ENCODE data around the gene ABCA3.

Gene ABCA3

GRCh38 chr16:2231016-2231931 is 109.3 kb downstream of the ABCA3 start:
- no peak overlapping the region for H3K4me3 ChIP-seq
- DNase-seq, result no peak
- intact Hi-C loops (cut with DNase I; ENCODE audit: low total_unique reads), result no loop called here
- peaks cover 0 to under 1% of the 10 kb centered on the region in 2 donors for H3K27me3 ChIP-seq
- H3K4me1 ChIP-seq, result peaks cover under 1 to 10% (median 6%) of the 10 kb centered on the region in 4 donors
- H3K9me3 ChIP-seq, result no peaks in the 10 kb centered on the region
- no peak for TF ChIP-seq CTCF (IDR thresholded peaks at IDR 0.05)
- no peak overlapping the region for H3K27ac ChIP-seq
- H3K36me3 ChIP-seq, result peaks cover 69 to 82% (median 81%) of the 10 kb centered on the region in 3 donors

GRCh38 chr16:2230376-2230775 is 110.2 kb downstream of the ABCA3 start:
- no peak for DNase-seq
- H3K27ac ChIP-seq, result no peak overlapping the region
- TF ChIP-seq CTCF (IDR thresholded peaks at IDR 0.05), result no peak
- H3K36me3 ChIP-seq, result peaks cover 68 to 77% (median 76%) of the 10 kb centered on the region in 3 donors
- H3K4me3 ChIP-seq, result no peak overlapping the region
- H3K9me3 ChIP-seq, result no peaks in the 10 kb centered on the region
- intact Hi-C loops (cut with DNase I; ENCODE audit: low total_unique reads), result no loop called here
- H3K4me1 ChIP-seq, result peaks cover 0 to 14% (median 6%) of the 10 kb centered on the region in 4 donors
- no peaks in the 10 kb centered on the region for H3K27me3 ChIP-seq

GRCh38 chr16:2229632-2230250 is 110.8 kb downstream of the ABCA3 start:
- Histone ChIP-seq H3K4me1 (peaks cover 0 to 20% (median 12%) of the 10 kb centered on the region in 4 donors), H3K27me3 (no peaks in the 10 kb centered on the region), H3K9me3 (no peaks in the 10 kb centered on the region), H3K4me3 (no peak overlapping the region), H3K36me3 (peaks cover 61 to 70% (median 70%) of the 10 kb centered on the region in 3 donors), H3K27ac (no peak overlapping the region)
- intact Hi-C loops (cut with DNase I; ENCODE audit: low total_unique reads), result loop anchor here (10.0 kb wide), 1 partner anchor 1495 kb away; no protein-coding TSS in a partner anchor
- no peak for TF ChIP-seq CTCF (IDR thresholded peaks at IDR 0.05)
- no peak for DNase-seq

- H3K4me3 ChIP-seq, result no peak overlapping the region
These were observed 111.4 kb downstream of the ABCA3 start for GRCh38 chr16:2229091-2229490.

More at GRCh38 chr16:2229091-2229490, 111.4 kb downstream of the ABCA3 start:
- TF ChIP-seq CTCF (IDR thresholded peaks at IDR 0.05), result no peak
- intact Hi-C loops (cut with DNase I; ENCODE audit: low total_unique reads), result loop anchor here (10.0 kb wide), 1 partner anchor 1494 kb away; no protein-coding TSS in a partner anchor
- H3K9me3 ChIP-seq, result no peaks in the 10 kb centered on the region
- no peaks in the 10 kb centered on the region for H3K27me3 ChIP-seq
- no peak for DNase-seq
- H3K4me1 ChIP-seq, result peaks cover 0 to 27% (median 18%) of the 10 kb centered on the region in 4 donors
- H3K27ac ChIP-seq, result no peak overlapping the region
- peaks cover 55 to 64% (median 64%) of the 10 kb centered on the region in 3 donors for H3K36me3 ChIP-seq

Measured in tibial artery (tissue), 4 donors.